Rectal smooth muscle tissue (tissue), 1 donor: ENCODE measurements around the gene RUSC2.

Experiments used
- H3K27ac ChIP-seq: one replicate; pipeline ENCODE4 v1.7.0; 2013; ENCODE audit warnings: low read depth, low read length, inconsistent platforms
- H3K27me3 ChIP-seq: one replicate; pipeline ENCODE4 v1.7.0; 2013; ENCODE audit warnings: low read length; ENCODE audit not compliant: control insufficient read depth, insufficient read depth
- H3K36me3 ChIP-seq: one replicate; pipeline ENCODE4 v1.7.0; 2013; ENCODE audit warnings: low read length; ENCODE audit not compliant: control insufficient read depth, insufficient read depth
- H3K4me1 ChIP-seq: one replicate; pipeline ENCODE4 v1.7.0; 2013; ENCODE audit warnings: low read length; ENCODE audit not compliant: control insufficient read depth, insufficient read depth
- H3K4me3 ChIP-seq: one replicate; pipeline ENCODE4 v1.7.0; 2013; ENCODE audit warnings: low read length
- H3K9ac ChIP-seq: one replicate; pipeline ENCODE4 v1.7.0; 2013; ENCODE audit warnings: low read length

The RUSC2 gene

DNA sequence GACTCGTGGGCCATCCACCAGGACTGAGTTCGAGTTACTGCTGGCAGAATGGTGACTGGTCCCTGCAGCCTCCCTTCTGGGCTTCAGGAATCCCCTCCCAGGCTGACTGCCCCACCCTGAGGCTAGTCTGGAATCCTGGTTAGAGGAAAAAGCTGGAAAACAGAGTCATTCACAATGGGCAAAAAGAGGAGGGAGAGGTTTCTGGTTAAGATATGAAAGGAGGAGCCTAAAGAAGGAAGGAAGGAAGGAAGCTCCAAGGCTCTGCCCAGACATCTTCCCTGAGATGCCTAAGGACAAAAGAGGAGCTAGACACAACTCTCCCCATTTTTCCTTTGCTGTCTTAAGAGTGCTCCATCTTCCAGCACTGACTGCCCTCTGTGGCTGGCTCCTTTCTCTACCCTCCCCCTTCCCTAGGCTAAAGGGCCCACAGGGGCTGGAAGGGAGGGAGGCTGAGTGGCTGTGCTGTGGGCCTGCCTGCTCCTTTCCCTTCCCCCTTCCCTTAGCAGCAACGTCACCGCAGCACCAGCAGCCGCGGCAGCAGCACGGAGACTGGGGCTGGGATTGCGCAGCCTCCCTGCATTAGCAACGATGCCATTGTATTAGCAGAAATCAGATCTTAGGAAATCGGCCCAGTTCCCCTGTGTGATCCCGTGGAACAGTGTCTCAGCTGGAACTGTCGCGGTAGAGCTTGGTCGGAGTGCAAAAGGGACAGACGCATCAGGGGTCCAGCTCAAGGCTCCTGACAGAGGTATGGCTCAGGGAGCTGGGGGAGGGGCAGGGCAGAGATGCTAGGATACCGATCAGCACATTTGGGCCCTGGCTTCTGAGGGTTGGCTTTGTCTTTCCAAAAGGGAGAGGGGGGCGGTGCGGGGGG is 48.7 kb downstream of the RUSC2 start:
- H3K36me3 ChIP-seq, result no peaks in the 10 kb centered on the region
- H3K4me1 ChIP-seq, result peaks cover 32% of the 10 kb centered on the region
- H3K9ac ChIP-seq, result peak overlapping the region; percentile 63

More for the DNA sequence above, 48.7 kb downstream of the RUSC2 start:
- Histone ChIP-seq H3K27ac (peak overlapping the region; percentile 95), H3K4me3 (peak overlapping the region; percentile 79), H3K27me3 (no peaks in the 10 kb centered on the region)
